ENCODE data around the gene RXRA.

DNA sequence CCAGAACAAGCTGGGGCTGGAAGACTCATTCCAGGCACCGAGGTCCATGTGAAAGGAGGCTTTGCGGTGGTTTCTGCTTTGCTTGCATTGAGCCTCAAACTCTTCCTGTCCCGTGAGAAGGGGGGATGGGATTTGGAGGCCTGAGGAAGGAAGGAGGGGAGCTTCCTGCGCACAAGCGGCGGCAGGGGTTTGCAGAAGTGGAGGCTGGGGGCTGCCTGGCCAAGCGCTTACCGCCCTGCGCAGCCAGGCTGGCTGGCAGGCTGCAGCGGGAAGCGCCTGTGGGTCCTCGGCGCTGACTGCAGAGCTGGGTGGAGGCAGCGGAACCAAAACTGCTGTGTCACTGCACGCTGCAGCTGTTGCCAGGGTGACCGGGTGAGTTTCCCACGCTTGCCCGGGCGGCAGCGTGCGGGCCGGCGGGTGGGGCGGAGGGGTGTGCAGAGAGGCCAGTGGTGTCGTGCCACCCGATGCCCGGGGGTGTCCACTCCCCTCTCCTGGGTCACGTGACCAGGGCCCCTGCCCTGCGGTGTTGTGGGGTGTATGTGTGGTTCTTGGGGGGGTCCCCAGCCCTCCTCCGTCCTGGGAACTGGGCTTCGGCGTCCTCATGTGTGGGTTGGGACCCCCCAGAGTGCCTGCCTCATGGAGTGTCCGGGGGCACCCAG, 81.0 kb downstream of the RXRA start:
- TF ChIP-seq, protein P1, sequence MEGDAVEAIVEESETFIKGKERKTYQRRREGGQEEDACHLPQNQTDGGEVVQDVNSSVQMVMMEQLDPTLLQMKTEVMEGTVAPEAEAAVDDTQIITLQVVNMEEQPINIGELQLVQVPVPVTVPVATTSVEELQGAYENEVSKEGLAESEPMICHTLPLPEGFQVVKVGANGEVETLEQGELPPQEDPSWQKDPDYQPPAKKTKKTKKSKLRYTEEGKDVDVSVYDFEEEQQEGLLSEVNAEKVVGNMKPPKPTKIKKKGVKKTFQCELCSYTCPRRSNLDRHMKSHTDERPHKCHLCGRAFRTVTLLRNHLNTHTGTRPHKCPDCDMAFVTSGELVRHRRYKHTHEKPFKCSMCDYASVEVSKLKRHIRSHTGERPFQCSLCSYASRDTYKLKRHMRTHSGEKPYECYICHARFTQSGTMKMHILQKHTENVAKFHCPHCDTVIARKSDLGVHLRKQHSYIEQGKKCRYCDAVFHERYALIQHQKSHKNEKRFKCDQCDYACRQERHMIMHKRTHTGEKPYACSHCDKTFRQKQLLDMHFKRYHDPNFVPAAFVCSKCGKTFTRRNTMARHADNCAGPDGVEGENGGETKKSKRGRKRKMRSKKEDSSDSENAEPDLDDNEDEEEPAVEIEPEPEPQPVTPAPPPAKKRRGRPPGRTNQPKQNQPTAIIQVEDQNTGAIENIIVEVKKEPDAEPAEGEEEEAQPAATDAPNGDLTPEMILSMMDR (IDR thresholded peaks at IDR 0.05): peak in 2 of 6 experiments; percentile 8 to 14
- TF ChIP-seq POLR2AphosphoS5 (IDR thresholded peaks at IDR 0.05): peak; percentile 86 to 89
- TF ChIP-seq POLR2A (IDR thresholded peaks at IDR 0.05): peak in 1 of 4 donors; percentile 53

Data from upper lobe of left lung (tissue), 4 donors.